ENCODE data around the gene ZNF248.
"Not testable (repeated sequence)": the region's sequence is repeated elsewhere in the genome, so short reads cannot be mapped to it uniquely, and the experiment has no call there.

Gene ZNF248

DNA sequence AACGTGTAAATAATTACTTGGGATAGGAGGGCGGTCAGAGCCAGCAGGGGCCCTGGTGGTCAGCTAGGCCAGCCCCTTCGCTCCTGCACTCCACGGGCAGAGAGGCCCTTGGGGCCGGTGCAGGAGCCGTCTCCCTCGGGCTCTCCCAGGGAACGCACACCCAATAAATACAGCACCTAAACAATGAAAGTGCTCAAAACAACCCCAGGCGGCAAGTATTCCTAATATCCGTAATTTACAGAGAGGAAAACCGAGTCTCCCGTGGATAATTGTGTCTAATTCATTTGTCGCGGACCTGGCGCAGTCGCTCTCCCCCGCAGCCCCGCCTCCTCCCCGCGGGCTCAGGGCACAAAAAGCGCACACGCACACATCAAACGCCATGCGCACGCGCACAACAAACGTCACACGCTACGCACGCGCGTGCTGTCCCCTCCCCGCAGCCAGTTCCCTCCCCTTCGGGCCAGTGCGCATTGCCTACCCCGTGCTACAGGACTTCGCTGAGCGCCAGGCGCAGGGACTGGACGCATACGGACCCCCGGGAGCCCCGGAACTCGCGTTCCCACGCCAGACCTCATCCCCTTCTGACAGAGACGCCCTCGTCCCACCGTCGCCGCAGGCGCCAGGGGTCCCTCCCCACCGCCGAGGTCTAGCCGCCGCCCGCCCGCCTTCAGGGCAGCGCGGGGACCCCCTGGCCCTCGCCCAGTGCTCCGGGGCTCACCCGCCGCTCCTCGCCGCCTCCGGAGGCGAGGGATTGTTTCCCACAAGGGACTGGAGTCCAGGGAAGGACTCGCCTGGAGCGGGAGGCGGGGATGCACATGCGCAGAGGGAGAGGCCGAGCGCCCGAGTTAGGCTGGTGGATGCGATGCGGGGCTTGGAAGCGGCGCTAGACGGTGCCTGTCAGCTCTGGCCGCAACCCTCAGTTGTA lies at the start of gene ZNF248:
Gene ZNF248, minus strand, starts transcription at position 324 of the 925 bp plus-strand sequence. CDS start 1,300 bp downstream, outside the sequence.
- DNase-seq, result peak; percentile 92

DNA sequence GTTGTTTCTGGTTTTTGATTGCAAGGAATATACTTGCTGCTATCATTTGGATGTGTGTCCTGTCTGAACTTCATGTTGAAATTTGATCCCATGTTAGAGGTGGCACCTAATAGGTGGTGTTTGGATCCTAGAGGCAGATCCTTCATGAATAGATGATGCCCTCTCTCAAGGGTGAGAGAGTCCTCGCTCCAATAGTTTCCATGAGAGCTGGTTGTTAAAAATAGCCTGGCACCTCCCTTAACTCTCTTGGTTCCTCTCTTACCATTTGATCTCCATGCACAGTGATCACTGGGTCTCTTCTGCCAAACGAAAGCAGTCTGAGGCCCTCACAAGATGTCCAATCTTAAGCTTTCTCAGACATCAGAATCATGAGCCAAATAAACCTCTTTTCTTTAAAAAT lies 49.0 kb upstream of the ZNF248 start:
- DNase-seq, result no peak

DNA sequence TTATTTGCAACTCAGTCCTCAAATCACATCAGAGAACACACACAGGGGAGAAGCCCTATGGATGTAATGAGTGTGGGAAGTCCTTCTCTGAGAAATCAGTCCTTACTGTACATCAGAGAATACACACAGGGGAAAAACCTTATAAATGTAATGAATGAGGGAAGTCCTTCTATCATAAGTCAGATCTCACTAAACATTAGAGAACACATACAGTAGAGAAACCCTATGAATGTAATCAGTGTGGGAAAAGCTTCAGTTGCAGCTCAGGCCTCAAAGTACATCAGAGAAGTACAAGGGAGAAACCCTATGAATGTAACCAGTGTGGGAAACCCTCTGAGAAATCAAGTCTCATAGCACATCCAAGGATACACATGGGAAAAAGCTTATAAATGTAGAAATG lies 39.0 kb upstream of the ZNF248 start:
- no peak for DNase-seq

DNA sequence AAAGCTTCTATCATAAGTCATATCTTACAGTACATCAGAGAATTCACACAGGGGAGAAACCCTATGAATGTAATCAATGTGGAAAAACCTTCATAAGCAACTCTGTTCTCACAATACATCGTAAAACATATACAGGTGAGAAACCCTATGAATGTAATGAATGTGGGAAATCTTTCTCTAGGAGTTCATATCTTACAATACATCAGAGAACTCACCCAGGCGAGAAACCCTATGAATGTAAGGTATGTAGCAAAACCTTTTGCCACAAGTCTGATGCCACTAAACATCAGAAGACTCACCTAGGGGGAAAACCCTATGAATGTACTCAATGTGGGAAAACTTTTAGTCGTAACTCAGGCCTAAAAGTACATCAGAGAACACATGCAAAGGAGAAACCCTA lies 38.3 kb upstream of the ZNF248 start:
- no peak for DNase-seq

DNA sequence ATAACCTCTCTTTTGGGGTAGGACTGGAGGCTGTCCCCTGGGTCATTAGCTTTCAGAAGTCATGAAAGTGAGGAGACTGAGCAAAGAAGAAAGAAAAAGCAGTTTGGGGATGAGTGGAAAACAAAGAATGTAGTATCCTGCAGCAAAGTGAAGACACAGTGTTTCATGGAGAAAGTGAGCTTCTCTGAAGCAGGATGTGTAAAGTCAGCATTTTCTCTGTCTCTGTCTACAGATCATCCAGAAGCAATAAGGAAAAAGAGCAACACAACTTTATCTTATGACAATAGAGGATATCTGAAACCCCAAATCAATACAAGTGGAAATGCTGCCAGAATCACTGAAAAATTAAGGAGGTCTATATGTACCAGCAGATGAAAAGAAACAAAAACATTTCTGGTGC lies 28.4 kb upstream of the ZNF248 start:
- no peak for DNase-seq

DNA sequence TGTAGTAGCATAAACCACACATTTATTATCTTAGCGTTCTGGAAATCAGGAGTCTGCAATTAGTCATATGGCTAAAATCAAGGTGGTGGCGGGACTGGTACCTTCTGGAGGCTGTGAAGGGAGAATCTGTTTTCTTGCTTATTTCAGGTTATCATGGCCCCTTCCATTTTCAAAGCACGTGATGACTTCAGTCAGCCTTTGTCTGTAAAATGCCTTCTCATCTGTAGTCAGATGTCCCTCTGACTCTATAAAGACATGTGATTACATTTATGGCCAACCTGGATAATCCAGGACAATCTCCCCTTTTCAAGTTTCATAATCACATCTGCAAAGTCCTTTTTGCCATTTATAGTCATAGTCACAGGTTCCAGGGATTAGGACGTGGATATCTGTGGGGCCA lies 15.5 kb upstream of the ZNF248 start:
- DNase-seq, result no peak

DNA sequence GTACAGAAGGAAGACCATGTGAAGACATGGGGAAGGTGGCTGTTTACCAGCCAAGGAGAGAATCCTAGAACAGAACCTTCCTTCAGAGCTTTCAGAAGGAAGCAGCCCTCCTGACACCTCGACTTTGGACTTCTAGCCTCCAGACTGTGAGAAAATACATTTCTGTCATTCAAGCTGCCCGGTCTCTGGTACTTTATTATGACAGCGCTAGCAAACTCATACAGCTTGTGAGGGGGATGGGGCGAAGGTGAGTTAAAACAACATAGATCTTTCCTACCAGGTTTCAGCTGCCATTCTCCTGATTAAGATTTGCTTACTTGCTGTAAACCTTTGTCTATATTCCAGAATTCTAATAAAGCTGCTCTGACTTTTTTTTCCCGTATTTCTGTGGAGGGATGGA lies 14.9 kb upstream of the ZNF248 start:
- no peak for DNase-seq

DNA sequence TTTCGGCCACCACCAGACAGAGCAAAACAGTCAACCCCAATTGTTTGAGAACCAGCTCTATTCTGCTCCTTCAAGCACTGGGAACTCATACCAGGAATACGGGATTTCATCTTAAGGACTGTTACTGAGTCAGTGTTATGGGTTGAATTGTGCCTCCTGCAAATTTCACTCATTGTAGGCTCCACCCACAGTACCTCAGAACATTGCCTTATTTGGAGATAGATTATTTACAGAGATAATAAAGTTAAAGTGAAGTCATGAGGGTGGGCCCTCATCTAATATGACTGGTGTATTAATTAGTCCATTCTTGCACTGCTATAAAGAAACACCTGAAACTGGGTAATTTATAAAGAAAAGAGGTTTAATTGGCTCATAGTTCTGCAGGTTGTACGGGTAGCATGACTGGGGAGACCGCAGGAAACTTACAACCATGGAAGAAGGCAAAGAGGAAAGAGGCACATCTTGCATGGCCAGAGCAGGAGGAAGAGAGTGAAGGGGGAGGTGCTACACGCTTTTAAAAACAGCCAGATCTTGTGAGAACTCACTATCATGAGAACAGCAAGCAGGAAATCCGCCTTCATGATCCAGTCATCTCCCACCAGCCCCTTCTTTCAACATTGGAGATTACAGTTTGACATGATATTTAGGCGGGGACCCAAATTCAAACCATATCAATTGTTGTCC lies 14.3 kb upstream of the ZNF248 start:
- no peak for DNase-seq

DNA sequence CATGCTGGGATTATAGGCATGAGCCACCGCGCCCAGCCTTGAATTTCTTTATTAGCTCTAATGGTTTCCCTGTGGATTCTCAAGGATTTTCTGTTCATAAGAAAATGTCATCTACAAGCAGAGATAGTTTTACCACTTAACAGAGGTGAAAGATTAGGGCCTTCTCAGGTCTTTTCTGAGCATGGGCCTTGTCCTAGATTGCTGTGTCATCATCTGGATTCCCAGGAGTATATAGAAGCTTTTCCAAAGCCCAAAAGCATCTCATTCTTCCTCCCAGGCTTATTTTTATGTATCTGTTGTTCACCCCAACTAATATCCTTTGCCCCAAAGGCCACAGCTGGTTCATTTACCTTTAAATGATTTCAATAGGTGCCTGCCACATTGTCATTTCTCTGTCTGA lies 13.7 kb upstream of the ZNF248 start:
- DNase-seq, result no peak

DNA sequence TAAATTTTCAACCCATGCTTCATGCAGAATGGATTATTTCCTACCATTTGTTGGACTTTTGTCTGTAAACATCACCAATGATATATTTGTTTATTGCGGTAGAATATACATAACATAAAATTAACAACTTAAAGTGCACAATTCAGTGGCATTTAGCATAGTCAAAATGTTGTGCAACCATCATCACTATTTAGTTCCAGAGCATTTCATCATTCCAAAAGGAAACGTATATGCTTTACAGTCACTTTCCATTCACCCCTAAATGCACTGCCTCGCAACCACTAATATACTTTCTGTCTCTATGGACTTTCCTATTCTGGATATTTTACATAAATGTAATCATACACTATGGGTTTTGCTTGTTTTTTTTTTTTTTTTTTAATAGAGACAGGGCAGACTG lies 11.4 kb upstream of the ZNF248 start:
- no peak for DNase-seq

DNA sequence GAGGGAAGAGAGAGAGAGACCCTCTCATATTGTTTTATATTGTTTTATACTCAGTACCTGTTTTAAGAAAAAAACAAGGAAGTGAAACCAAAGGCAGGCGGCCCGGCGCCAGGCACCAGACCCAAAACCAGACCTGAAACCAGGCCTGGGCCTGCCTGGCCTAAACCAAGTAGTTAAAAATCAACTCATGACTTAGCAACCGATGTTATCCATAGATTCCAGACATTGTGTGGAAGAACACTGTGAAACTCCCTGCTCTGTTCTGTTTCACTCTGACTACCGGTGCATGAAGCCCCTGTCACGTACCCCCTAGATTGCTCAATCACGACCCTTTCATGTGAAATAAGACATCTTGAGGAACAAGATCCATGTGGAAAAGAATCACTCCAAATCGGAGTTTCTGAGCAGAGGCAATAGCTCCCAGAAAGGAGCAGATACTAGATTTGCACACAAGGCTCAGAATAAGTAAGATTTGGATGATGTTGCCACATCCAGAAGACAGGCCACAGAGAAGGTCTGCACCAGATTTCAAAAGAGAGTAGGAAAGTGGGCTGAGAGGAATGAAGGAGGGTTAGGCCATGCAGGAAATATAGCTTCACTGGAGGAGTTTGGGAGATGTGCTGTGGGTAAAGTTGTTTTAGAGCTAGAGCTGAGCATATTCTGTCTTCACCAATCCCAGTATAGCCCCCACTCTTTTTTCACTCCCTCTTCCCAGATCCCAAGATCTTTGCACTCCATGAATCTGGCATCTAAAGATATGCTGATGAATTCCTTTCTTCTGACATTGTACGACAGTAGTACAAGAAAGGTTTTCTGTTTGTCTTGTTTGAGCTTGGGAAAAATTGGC lies 8.8 kb upstream of the ZNF248 start:
- no peak for DNase-seq

DNA sequence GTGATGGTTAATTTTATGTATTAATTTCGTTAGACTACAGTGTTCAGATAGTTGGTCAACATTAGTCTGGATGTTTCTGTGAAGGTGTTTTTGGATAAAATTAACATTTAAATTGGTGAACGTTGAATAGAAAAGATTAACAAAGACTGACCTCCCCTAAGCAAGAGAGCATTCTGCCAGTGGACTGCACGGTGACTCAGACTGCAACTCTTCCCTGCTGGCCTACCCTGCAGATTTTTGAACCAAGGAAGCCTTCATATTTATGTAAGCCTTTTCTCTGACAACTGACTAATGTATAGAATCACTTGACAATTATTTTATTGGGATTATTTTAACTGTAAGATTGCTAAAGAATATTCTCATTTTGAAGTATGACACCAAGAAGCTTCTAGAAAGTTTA lies 7.9 kb upstream of the ZNF248 start:
- no peak for DNase-seq

DNA sequence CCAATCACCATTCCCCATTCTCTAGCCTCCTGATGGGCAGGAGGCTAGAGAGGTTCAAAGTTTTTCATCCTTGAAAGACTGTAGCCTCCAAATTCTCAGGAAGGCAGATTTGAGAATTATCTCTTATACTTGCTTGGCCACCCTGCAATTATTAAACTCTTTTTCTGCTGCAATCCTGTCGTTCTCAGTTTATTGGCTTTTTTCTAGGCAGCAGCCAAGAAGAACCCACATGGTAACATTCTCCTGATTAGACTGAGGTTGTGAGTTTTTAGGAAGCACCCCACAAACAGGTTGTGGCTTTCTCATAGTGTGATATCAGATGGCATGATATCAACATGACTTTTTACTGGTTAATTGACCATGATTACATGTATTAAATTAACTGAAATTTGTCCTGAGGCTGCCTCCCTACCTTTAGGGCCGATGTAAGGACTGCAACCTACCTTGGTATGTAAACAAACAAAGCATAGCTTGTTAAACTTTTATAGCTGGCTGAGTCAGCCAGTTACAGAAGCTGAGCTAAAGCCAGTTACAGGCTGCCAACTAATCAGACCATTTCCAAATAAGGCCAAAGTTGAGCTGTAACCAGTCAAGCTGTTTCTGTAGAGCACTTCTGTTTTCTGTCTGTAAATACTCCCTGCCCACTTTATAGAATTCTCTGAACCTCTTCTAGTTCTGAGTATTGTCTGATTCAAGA lies 3.2 kb upstream of the ZNF248 start:
- no peak for DNase-seq

DNA sequence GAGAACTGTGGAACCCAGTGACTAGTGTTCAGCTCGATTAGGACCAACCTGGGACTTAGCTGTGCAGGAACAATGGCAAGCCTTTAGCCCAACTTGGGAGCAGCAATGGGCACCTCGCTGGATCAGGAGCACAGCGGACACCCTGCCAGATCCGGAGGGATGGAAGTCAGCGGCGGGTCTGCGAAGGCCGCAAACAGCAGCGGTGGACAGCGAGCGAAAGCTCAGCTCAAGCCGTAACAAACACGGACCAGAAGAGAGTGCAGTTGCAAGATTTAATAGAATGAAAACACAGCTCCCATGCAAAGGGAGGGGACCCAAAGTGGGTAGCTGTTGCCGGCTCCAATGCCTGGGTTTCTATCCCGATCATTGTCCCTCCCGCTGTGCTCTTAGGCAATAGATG lies 1.9 kb upstream of the ZNF248 start:
- not testable (repeated sequence) for DNase-seq

DNA sequence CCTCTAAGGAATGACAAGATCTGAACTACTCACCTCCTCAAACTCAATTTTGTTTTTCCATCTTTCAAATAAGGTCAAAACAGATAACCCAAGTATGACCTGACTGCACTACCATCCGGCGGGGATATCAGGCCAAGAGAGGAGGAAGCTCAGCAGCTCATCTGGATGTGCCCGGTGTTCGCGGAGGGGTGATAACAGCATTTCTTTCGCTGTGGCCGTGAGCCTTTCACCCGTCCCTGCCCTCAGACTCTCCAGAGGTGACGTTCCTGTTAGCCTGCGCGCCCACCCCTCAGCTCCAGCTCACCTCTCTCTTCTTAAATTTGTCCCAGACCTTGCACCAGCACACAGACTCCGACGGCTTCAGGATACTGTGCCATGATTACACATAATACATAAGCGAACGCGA lies 526 bp downstream of the ZNF248 start:
- peak; percentile 16 for DNase-seq

DNA sequence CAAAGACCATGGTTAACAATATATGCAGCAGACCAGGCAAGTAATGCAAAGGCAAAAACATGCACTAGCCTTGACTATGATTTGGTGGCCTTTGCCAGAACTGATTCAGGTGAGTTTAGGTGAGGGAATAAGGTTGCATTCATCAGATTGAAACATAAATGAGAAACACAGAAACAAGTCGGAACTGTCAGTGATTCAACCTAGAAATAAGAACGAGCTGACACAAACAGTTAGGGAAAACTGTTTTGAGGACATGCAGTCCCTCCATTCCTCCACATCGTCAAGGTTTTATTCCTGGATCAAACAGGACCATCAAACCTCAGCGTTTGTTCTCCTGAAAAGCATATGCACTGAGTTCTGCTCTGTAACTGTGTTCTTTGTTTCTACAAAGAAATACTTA lies 1.8 kb downstream of the ZNF248 start:
- DNase-seq, result no peak

DNA sequence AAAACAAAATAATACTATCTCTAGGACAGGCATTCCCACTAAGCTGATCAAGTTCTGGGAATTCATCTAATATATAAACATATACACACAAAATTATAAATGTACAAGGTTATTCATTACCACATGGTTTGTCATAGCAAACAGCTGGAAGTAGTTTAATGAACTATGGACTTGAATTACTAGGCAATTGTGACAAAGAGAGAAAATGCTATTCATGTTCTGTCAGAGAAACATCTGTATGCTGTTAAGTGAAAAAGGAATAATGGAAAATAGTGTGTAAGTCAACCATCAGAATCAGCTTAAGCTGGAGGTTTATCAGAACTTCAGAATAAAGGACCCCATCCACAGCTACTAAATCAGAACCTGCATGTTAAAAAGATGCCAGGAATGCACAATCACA lies 2.8 kb downstream of the ZNF248 start:
- no peak for DNase-seq

DNA sequence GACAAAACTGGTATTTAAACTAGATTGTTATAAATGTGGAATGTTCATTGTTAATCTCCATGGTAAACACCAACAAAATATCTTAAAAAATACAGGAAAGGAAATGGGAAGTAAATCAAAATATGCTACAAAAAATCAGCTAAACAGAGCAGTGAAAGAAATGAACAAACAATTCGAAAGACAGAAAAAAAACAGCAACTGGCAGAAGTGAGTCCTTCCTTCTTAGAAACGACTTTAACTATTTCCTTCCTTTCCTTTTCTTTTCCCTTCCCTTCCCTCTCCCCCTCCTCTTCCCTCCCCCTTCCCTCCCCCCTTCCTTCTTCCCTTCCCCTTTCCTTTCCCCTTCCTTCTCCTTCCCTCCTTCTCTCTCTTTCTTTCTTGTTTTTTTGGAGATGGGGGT lies 12.8 kb downstream of the ZNF248 start:
- no peak for DNase-seq

DNA sequence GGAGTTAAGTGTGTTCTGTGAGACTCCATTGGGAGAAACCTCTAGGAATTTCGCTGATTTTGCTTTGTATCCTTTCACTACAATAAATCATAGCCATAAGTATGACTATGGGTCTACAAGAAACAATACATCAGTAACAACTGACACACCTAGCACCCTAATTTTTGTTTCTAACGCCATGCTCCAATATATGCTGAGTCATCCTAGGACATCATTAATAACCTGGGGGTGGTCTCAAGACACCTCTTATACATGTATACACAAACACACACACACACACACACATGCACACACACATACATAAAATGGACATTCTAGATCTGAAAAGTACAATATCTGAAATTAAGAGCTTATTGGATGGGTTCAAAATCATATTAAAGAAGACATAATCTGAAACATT lies 18.2 kb downstream of the ZNF248 start:
- no peak for DNase-seq

DNA sequence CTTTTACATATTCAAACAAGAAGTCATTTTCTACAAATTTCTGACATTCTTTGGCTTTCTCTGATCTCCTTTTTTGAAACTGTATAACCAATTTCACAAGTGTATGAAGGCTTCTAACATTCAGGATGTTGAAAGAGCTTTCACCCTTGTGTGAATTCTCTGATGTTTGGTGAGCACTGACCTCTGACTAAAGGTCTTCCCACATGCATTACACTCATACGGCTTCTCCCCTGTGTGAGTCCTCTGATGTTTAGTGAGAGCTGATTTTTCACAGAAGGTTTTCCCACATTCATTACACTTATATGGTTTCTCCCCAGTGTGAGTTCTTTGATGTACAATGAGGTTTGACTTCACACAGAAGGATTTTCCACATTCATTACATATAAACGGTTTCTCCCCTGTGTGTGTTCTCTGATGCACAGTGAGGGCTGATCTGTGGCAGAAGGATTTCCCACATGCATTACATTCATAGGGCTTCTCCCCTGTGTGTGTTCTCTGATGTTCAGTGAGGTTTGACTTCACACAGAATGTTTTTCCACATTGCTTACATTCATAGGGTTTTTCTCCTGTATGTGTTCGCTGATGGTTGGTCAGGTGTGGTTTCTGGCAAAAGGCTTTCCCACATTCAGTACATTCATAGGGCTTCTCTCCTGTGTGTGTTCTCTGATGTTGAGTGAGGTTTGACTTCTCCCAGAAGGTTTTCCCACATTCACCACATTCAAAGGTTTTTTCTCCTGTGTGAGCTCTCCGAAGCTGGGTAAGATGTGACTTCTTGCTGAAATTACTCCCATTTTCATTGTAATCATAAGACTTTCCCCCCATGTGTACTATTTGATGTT lies 25.7 kb downstream of the ZNF248 start:
- no peak for DNase-seq

DNA sequence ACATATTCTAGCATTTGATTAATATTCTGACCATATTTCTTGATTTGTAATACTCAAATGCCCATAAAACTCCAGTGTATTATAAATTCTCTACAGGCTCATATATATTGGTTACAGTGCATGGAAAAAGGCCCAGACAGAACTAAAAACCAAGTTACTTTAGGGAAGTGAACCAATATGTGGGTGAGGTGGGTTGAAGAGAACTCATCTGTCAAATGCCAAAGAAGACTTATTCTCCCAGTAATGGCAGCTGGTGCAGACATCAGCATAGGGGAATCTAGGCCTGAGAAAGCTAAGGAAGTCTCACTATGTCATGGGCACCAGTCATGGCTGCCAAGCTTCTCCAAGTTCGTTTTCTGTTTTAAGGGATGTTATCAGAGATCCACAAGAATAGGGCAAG lies 30.6 kb downstream of the ZNF248 start:
- no peak for DNase-seq

DNA sequence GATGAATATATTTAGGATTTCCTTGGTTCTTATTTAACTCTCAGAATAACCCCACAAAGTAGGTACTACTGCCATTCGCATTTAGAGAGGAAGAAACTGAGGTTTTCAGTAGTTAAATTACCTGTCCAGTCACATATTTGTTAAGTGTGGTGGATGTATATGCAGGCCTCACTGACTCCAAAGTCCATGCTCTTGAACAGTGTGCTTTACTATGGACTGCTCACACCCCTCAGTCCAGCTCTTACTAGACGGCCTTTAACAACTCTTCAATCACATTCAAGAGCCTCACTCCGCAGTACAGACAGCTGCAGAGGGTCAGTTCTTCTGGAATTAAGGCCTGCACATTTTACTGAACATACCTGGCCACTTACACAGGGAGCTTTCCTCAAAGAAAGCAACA lies 36.2 kb downstream of the ZNF248 start:
- DNase-seq, result no peak

Measured in stimulated activated CD4-positive, alpha-beta T cell treated with anti-CD3 and anti-CD28 coated beads, Interleukin-1b, Interleukin-23, amount 100 ng/mL, for 48 hours (primary cell).